Measurements from ENCODE around the gene BICDL2.

The BICDL2 gene

GRCh38 chr16:2985893-2986355 is 50.8 kb downstream of the BICDL2 start:
- no peak for DNase-seq (ENCODE audit: low read depth, low spot score)

- no peak for DNase-seq (ENCODE audit: low read depth, low spot score)
Measured at GRCh38 chr16:2985462-2985861, 51.3 kb downstream of the BICDL2 start.

DNA sequence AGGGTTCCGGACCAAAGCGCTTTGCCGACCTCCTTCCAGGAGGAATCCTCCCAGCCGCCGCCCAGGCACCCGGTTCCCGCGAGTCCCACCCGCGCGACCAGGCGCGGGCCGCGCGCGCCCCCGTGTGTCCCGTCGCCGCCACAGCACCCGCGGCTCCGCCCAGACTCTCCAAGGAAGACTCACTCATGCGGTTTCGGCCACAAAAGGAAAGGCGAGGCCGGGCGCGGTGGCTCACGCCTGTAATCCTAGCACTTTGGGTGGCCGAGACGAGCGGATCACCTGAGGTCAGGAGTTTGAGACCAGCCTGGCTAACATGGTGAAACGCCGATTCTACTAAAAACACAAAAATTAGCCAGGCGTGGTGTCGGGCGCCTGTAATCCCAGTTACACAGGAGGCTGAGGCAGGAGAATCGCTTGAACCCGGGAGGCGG is 53.0 kb downstream of the BICDL2 start:
- peak; percentile 43 for DNase-seq (ENCODE audit: low read depth, low spot score)

- DNase-seq (ENCODE audit: low read depth, low spot score) = no peak
Measured at GRCh38 chr16:2982402-2982801, 54.3 kb downstream of the BICDL2 start.

DNA sequence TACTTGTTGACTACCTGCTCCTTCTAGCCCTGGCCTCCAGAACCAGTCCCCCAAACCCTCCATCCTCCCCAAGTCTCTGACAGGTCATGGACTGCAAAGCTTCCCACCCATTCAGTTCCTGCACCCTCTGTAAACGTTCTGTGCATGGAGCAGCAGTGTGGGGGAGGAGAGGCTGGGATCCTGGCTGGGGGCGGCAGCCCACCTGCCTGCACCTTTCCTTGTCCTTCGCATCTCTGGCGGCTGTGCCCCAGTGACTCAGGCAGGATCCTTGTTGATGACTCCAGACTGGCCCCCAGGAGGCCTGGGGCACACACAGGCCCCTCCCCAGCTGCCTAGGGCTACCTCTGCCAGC is 54.9 kb downstream of the BICDL2 start:
- no peak for DNase-seq (ENCODE audit: low read depth, low spot score)

DNA sequence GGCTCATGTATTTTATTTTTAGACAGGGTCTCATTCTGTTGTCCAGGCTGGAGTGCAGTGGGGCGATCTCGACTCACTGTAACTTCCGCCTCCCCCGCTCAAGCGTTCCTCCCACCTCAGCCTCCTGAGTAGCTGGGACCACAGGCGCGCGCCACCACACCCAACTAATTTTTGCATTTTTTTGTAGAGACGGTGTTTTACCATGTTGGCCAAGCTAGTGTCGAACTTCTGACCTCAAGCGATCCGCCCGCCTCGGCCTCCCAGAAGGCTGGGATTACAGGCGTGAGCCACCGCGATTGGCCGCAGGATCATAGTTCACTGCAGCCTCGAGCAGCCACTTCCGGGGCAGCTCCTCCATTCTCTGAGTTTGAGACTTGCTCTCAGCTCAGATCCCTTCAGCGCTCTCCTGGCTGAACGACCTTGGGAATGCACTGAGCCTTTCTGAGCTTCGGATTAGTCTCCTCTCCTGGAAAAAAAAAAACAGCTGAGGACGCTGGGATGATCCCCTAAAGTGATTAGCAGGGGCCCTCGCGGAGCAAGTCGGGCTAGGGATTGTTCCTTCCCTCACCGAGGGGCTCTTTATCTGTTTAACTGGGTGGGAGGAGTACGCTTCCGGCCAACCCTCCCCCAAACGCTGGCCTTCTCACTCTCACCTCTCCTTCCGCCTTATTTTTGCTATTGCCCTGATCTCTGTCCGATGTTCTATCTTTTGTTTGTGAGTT is 55.4 kb downstream of the BICDL2 start:
- DNase-seq (ENCODE audit: low read depth, low spot score) = no peak

DNA sequence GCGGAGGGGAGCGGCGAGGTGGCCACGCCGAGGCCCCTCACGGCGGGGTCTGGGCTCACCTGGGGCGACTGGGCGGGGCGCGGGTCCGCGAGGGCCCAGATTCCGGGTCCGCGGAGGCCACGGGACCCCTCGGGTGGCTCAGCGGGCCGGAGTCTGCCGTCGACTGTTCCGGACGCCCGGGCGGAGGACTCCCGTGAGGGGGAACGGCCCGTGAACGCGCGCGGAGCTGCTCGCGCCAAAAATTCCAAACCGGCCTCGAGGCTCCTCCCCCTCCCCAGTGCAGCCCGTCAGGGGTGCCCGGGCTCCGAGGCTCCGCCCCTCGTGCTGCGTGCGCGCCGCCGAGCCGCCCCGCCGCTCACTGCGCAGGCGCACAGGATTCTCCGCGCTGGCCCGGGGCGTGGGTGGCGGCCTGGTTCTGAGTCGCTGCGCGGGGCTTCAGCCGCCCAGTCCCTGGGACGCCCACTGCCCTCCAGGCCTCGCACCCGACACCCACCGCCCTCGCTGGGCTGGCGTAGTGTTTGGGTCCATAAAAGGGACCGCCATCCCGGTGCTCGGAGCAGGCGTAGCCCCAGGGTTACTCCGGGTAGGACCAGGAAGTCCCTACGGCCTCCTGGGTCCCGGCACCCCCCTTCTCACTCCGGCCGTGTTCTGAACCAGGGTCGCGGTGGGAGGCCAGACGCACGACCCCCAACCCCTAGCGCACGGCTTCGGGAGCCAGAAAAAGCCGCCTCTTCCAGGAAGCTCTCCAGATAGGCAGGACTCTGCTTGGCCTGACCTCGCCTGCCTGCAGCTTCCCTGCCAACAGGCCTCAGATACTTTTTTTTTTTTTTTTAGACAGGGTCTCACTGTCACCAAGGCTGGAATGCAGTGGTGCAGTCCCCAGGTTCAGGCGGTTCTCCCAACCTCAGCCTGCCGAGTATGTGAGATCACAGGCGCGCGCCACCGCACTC is 56.2 kb downstream of the BICDL2 start, which contains the start of gene PKMYT1:
PKMYT1 (minus strand) TSS at position 220 of the 950 bp plus-strand sequence. CDS start 789 bp downstream, outside the sequence.
- peak; percentile 52 for DNase-seq (ENCODE audit: low read depth, low spot score)

- DNase-seq (ENCODE audit: low read depth, low spot score) = no peak
Measured at GRCh38 chr16:2979669-2980226, 57.0 kb downstream of the BICDL2 start.

All from smooth muscle cell of the brain vasculature (primary cell).